AG20443 (cell line): ENCODE data around the gene ZBTB37.
"Not testable (repeated sequence)": the region's sequence is repeated elsewhere in the genome, so short reads cannot be mapped to it uniquely, and the experiment has no call there.

Source experiments
- DNase-seq: peaks from one replicate; pipeline ENCODE4 v3.0.0; 2012; ENCODE audit warnings: low spot score, mixed read lengths

The ZBTB37 gene

GRCh38 chr1:173866413-173867115 lies 1.6 kb upstream of the ZBTB37 start:
- DNase-seq: no peak

DNA sequence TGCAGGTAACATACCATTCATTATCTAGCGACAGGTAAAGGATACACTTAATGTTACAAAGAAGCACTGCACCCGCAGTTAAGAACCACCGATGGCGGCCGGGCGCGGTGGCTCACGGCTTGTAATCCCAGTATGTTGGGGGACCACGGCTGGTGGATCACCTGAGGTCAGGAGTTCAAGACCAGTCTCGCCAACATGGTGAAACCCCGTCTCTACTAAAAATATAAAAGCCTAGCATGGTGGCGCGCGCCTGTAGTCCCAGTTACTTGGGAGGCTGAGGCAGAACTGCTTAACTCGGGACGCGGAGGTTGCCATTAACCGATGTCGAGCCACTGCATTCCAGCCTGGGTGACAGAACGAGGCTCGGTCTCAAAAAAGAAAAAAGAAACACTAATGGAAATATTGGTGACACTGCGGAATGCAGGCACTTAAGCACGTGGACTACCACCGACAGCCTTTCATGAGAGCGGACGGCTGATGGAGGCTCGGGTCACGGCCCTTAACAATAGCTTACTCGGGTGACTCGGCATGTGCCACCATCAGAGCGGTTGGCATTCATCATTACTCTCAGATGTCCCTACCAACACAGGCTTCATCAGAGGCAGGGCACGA lies 933 bp upstream of the ZBTB37 start:
- DNase-seq: peak; percentile 27

DNA sequence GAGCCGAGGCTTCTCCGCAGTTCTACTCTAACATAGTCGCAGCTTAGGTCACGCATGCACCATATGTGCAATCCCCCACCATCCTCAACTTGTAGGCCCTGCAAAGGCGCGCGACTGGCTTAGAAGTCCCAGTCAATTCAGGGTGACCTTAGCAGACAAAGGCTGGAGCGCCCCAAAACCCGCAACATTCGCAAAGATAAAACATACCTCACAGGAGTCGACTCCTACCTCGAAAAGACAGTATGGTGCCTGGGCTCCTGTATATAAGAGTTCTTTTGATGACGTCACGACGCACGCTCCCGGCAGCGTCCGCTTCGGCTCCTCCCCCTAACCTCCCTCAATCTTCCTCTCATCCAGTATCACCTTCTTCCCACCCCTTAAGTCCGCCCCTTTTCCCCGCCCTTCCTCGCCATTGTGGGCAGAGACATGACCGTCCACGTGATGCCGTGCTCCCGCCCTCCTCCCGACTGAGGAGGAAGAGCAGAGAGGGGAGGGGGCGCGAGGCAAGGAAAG lies 371 bp upstream of the ZBTB37 start, which contains the start of gene GAS5:
Gene GAS5, minus strand, starts transcription at position 237 of the 513 bp plus-strand sequence.
- peak; percentile 98 for DNase-seq

GRCh38 chr1:173869021-173869359 lies 810 bp downstream of the ZBTB37 start:
- no peak for DNase-seq

DNA sequence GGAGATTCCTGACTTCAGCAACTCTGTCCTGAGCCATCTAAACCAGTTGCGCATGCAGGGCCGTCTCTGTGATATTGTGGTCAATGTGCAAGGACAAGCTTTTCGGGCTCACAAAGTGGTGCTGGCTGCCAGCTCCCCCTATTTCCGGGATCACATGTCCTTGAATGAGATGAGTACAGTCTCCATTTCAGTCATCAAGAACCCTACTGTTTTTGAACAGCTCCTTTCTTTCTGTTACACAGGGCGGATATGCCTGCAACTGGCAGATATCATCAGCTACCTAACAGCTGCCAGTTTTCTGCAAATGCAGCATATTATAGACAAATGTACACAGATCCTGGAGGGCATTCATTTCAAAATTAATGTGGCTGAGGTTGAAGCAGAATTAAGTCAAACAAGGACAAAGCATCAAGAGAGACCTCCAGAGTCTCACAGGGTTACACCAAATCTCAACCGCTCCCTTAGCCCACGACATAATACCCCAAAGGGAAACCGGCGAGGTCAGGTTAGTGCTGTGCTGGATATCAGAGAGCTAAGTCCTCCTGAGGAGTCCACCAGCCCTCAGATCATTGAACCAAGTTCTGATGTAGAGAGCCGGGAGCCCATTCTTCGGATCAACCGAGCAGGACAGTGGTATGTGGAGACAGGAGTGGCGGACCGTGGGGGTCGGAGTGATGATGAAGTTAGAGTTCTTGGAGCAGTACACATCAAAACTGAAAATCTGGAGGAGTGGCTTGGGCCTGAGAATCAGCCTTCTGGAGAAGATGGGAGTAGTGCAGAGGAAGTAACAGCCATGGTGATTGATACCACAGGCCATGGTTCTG lies 2.3 kb downstream of the ZBTB37 start:
- no peak for DNase-seq

DNA sequence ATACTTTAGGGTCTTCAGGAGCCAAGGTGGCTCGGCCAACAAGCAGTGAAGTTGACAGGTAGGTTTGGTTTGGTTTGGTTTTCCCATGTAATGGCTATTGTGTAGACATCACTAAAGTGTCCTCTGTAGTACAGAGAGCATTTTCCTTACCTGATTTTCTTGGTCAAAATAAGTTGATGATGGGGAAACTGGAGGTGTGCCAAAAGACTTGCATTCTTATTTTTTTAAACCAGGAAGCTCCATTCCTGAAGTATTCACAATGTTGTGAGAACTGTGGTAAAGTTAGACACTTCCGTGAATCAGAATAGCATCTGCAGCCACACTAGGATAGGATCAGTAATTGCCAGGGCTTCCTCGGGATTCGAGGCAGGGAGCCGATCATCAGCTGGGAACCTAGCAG lies 2.9 kb downstream of the ZBTB37 start:
- no peak for DNase-seq

DNA sequence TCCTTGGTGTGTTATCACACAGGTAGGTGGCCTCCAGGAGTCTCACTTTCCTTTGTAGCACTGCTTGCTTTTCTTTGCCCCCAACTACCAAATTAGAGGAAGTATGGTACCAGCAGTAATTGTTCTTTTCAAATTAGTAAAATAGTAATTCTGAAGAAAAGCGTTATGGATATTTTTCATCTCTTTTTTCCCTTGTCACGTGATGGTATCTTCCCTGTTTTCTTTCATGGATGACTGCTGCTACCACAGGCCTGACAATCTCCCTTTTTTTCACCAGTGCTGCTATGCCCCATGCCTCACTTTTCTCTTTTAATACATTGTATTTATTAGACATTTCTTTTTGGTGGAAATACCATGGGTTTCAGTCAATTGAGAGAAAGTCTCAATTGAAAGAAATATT lies 3.3 kb downstream of the ZBTB37 start:
- no peak for DNase-seq

GRCh38 chr1:173876732-173877131 lies 8.6 kb downstream of the ZBTB37 start:
- DNase-seq: no peak

GRCh38 chr1:173878251-173878650 lies 10.1 kb downstream of the ZBTB37 start:
- DNase-seq: no peak

GRCh38 chr1:173881117-173881516 lies 12.9 kb downstream of the ZBTB37 start:
- not testable (repeated sequence) for DNase-seq

- DNase-seq: no peak
Measured at GRCh38 chr1:173884701-173885100, 16.5 kb downstream of the ZBTB37 start.

DNA sequence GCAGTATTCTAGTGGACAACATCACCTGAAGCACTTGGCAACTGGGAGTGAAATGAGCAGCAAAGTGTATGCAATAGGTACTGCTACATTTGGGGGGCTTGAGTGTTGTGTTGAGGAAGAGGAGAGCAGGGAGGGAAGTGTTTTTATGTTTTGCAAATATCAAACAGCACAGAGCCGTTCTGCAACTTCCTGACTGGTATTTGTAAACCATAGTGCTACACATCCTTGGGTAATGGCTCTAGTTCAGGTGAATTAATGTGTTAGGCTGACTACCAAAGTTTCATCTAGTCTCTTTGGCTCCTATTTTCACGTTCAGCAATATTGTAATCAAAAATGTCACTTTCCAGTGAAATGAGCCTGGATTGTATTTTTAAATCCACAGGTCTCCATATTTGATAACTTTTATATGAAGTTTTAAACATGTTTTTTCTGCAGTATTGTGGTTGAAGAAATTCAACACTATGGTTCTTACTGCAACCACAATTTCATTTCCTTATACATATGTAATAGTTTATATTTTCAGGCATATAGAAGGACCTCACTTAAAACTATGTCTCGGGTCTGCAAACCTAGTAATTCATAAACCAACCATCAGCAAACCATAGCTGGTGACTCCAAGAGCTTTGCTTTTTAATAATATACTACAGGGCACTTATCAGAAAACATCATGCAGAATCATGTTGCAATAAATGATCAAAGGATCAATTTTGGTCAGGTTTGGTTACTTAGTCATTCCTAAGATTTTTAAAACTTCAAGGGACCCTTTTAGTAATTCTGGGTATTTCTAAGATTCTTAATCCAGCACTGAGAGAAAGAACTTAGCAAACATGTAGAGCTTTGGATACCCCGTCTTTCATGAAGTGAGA lies 18.8 kb downstream of the ZBTB37 start:
- DNase-seq: no peak

- DNase-seq: no peak
Measured at GRCh38 chr1:173887627-173888026, 19.4 kb downstream of the ZBTB37 start.

GRCh38 chr1:173888749-173889148 lies 20.6 kb downstream of the ZBTB37 start:
- DNase-seq: no peak

DNA sequence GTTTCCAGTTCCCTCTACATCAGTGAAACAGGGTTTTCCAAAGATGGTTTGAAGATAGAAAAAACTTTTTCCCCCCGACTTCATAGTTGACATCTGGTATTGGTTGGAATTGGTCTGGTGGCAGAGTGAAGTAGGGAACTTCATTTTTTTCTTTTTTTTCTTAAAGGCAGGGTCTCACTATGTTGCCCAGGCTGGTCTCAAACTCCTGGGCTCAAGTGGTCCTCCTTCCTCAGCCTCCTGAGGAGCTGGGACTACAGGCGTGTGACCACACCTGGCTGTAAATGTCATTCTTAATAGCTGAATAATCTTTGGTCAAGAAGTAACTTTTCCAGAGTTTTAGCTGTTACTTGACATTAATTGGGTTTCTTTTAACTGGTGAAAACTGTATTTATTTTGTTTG lies 21.7 kb downstream of the ZBTB37 start:
- DNase-seq: no peak

DNA sequence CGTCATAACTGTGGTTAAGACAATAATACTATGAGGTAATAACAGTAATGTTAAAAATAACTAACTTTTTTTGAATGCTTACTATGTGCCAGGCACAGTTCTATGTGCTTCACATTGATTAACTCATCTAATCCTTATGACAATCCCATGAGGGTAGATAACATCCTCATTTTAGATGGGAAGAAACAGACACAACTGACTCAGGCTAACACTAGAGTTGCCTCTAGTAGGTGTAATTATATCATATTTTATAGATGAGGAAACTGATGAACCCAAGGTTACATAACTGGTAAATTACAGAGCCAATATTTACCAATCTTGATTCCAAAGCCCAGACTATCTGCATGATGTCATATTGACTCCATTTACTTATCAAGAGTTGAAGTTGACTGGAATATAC lies 25.4 kb downstream of the ZBTB37 start:
- no peak for DNase-seq

DNA sequence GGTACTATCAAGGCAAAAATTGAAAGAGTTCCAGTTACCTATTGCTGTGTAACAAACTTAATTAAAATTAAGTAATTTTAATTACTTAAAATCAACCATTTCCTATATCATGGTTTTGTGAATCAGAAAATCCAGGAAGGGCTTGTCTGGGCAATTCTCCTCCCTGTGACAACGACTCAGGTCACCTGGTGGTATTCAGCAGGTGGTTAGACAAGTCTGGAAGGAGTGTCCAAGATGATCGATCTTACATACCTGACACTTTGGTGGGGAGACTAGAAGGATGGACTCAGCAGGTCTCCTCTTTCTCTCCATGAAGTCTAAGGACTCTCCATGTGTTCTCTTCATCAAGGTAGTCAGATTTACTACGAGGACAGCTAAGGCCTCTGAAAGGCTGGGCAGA lies 26.0 kb downstream of the ZBTB37 start:
- no peak for DNase-seq

DNA sequence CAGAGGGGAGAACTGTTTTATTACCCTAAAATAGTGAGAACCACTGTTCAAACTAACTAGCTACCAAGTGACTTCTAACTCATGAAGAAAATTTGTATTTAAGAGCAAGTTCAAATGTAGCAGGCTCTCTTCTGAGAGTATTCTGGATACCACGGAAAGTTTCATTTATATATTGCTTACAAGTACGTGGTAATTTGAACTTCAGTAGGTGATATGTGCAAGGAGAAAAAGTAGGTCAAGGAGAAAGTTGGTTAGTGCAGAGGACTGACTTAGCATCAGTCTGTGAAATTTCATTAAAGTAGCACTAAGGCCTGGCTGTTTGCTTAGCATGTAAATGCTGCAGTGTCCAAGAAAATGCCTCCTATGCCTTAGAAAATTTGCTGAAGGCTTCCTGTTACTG lies 32.2 kb downstream of the ZBTB37 start:
- no peak for DNase-seq

DNA sequence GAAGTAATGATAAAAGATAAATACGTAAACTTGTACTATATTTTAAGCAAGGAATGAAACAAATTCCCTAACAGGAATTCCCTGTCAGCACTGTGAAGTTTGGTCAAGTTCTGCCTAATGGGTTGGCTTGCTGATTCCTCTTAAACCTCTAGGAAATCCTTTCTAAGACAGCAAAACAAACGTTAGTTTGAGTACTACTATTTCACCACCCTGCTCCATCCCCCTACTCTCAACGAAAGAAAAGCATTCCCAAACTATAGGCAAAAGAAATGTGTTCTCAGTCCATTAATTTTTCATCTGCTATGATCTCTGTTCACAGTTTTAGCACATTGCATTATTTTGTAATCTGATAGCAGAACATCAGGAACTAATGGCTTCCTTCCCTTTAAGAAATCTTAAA lies 32.8 kb downstream of the ZBTB37 start:
- DNase-seq: no peak

DNA sequence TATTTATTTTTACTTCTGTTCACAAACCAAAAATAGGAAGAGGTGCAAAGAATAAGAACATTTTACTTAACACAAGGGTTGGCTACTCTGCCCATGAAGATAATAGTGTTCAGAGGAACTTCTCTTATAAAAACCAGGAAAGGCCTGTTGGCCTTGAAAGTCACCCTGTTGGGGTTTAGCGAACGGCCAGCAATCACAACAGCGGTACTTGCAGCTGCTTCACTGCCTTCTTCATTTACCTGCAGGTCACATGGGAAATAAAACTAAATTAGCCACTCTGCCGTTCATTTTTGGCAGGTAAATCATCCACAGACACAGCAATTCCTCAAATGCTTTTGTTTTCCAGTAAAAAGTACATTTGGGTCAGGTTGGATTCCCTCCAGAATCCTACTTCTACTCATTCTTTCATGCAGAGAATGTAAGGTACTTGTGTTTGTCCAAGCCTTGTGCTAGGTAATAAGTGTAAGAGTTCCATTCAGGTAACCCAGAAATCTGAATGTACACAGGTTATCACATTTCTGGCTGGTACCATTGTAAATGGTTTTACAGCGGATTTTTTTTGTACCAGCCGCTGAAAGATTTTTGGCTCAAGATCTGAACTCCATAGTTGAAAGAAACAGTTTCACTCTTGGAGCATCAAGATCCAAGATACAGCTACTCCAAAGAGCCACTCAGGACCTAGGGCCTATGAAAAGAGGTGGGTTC lies 35.8 kb downstream of the ZBTB37 start:
- no peak for DNase-seq

DNA sequence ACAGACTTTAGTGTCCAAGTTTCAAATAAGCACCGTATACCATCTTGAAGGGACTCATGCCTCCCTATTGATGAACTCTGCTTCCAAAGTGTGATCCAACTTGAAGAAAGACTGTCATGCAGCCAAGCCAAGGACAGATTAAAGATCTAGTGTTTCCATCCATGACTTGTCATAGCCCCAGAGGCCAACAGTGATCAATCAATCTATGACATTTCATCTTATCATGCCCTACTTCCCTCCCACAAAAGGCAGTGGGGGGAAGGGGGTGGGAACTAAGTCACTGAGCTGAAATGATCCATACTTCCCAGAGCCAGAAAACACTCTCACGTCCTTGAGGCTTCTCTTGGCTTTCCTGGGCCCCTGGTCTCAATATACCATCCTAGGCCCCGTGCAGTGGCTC lies 44.9 kb downstream of the ZBTB37 start:
- DNase-seq: no peak
